ENCODE results near the gene SYT13. TPM values are rescaled to one million over a fixed set of nuclear protein-coding genes. Genes with fewer than 3 reads are reported as not detected.
"Not testable (repeated sequence)": the region's sequence is repeated elsewhere in the genome, so short reads cannot be mapped to it uniquely, and the experiment has no call there.

The SYT13 gene
- total RNA-seq, 4 donors from 2014 or later: 0.19 to 1.3 (median 0.67) TPM; not detected in 1

- Histone ChIP-seq H3K4me1 (no peaks in the 10 kb centered on the region), H3K4me3 (no peak overlapping the region), H3K27ac (no peak overlapping the region), H3K9me3 (no peaks in the 10 kb centered on the region), H3K36me3 (no peaks in the 10 kb centered on the region), H3K27me3 (no peaks in the 10 kb centered on the region)
- TF ChIP-seq POLR2A (IDR thresholded peaks at IDR 0.05) (no peak), POLR2AphosphoS5 (IDR thresholded peaks at IDR 0.05) (no peak), EP300 (IDR thresholded peaks at IDR 0.05) (no peak), CTCF (IDR thresholded peaks at IDR 0.05) (no peak)
- ATAC-seq: no peak
- WGBS, 2 donors (ENCODE audit: low coverage in 1 of 2): 66 to 79% methylated on average over 2 to 3 of the region's 7 CpGs
Observed at GRCh38 chr11:45298718-45299117, 12.6 kb upstream of the SYT13 start.

GRCh38 chr11:45296075-45296474, 9.9 kb upstream of the SYT13 start:
- ATAC-seq: no peak
- Histone ChIP-seq H3K9me3 (no peaks in the 10 kb centered on the region), H3K4me1 (no peaks in the 10 kb centered on the region), H3K36me3 (no peaks in the 10 kb centered on the region), H3K27ac (no peak overlapping the region), H3K27me3 (peaks cover 11% of the 10 kb centered on the region), H3K4me3 (no peak overlapping the region)
- no peak for TF ChIP-seq EP300 (IDR thresholded peaks at IDR 0.05)
- no peak for TF ChIP-seq POLR2AphosphoS5 (IDR thresholded peaks at IDR 0.05)
- TF ChIP-seq CTCF (IDR thresholded peaks at IDR 0.05): no peak
- TF ChIP-seq POLR2A (IDR thresholded peaks at IDR 0.05): no peak
- 70 to 78% methylated on average over 3 of the region's 3 CpGs for WGBS, 2 donors (ENCODE audit: low coverage in 1 of 2)

- peaks cover 24% of the 10 kb centered on the region for H3K27me3 ChIP-seq
- TF ChIP-seq EP300 (IDR thresholded peaks at IDR 0.05): no peak
- no peak overlapping the region for H3K27ac ChIP-seq
- WGBS, 2 donors (ENCODE audit: low coverage in 1 of 2): 75% methylated on average over 2 of the region's 4 CpGs; no CpG with 5 or more reads in 1 of the 2 donors
- H3K36me3 ChIP-seq: no peaks in the 10 kb centered on the region
- no peak overlapping the region for H3K4me3 ChIP-seq
- H3K4me1 ChIP-seq: no peaks in the 10 kb centered on the region
- no peaks in the 10 kb centered on the region for H3K9me3 ChIP-seq
- ATAC-seq: no peak
Observed at GRCh38 chr11:45294499-45294898, 8.4 kb upstream of the SYT13 start.

GRCh38 chr11:45293566-45294192, 7.5 kb upstream of the SYT13 start:
- peaks cover 32% of the 10 kb centered on the region for H3K27me3 ChIP-seq
- H3K4me1 ChIP-seq, H3K27ac ChIP-seq, H3K4me3 ChIP-seq, H3K36me3 ChIP-seq, H3K9me3 ChIP-seq: not testable (repeated sequence)
- TF ChIP-seq CTCF (IDR thresholded peaks at IDR 0.05): peak; percentile 48 to 69 (median 64)
- WGBS, 2 donors (ENCODE audit: low coverage in 1 of 2): 31 to 64% methylated on average over 5 to 8 of the region's 11 CpGs
- peak; percentile 77 for ATAC-seq

- WGBS, 2 donors (ENCODE audit: low coverage in 1 of 2): 94 to 100% methylated on average over 1 of the region's 1 CpG
- Histone ChIP-seq H3K9me3 (peaks cover 0 to 21% (median 0%) of the 10 kb centered on the region in 3 donors), H3K36me3 (no peaks in the 10 kb centered on the region), H3K4me1 (peaks cover 0 to 10% (median 0%) of the 10 kb centered on the region in 3 donors), H3K27ac (no peak overlapping the region), H3K4me3 (no peak overlapping the region), H3K27me3 (peaks cover 63% of the 10 kb centered on the region)
- ATAC-seq: no peak
- TF ChIP-seq POLR2AphosphoS5 (IDR thresholded peaks at IDR 0.05) (no peak), POLR2A (IDR thresholded peaks at IDR 0.05) (no peak), CTCF (IDR thresholded peaks at IDR 0.05) (no peak), EP300 (IDR thresholded peaks at IDR 0.05) (no peak)
Observed at GRCh38 chr11:45290586-45290985, 4.4 kb upstream of the SYT13 start.

Data from gastroesophageal sphincter (tissue), 4 donors.